ENCODE measurements around the gene TAF3. TPM values are rescaled to one million over a fixed set of nuclear protein-coding genes. Genes with fewer than 3 reads are reported as not detected.

TAF3 gene
- total RNA-seq, 1 experiment from 2014 or later, result 5.5 TPM

DNA sequence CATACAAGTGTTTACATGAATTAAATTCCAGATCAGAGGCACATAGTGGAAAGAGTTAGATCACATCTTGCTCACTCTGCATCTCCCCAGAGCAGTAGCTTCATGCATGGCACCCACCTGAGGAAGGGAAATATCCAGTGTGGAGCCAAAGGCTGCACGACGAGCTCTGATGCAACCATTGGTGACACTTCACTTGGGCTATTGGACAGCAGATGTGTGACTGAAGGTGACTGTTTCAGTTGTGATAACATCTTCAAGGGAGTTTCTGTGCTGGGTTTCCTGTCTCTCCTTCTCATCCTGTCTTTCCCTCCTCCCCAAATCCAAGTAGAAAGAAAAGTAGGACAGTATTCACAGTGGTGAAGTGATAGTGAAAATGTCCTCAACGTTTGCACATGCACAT, 115.0 kb downstream of the TAF3 start:
- no peaks in the 10 kb centered on the region for H3K36me3 ChIP-seq (ENCODE audit: control insufficient read depth, insufficient read depth, low read length)
- H3K4me3 ChIP-seq (ENCODE audit: low read depth in 2 of 2, low read length in 2 of 2), result no peak overlapping the region
- BruUV-seq (replicated peaks), result no TSS peak
- no peaks in the 10 kb centered on the region for H3K9me3 ChIP-seq (ENCODE audit: control insufficient read depth, insufficient read depth, low read depth, low read length)
- intact Hi-C loops (cut with micrococcal nuclease; ENCODE audit: unreplicated experiment) (no loop called here), in situ Hi-C loops (cut with HindIII; ENCODE audit: low pct_unique_long_range_greater_than_20kb, low sequenced_read_pairs) (no loop called here)
- H3K4me1 ChIP-seq (ENCODE audit: control insufficient read depth, insufficient read depth, low read length), result no peaks in the 10 kb centered on the region
- no peak overlapping the region for H3K27ac ChIP-seq (ENCODE audit: low read length)
- ATAC-seq (no peak), DNase-seq (ENCODE audit: low read depth, low spot score) (no peak)
- no peaks in the 10 kb centered on the region for H3K27me3 ChIP-seq (ENCODE audit: control insufficient read depth, insufficient read depth, low read length)
- CTCF ChIA-PET, result no interaction called here
- POLR2A ChIA-PET, result no interaction called here
- TF ChIP-seq, protein P1, sequence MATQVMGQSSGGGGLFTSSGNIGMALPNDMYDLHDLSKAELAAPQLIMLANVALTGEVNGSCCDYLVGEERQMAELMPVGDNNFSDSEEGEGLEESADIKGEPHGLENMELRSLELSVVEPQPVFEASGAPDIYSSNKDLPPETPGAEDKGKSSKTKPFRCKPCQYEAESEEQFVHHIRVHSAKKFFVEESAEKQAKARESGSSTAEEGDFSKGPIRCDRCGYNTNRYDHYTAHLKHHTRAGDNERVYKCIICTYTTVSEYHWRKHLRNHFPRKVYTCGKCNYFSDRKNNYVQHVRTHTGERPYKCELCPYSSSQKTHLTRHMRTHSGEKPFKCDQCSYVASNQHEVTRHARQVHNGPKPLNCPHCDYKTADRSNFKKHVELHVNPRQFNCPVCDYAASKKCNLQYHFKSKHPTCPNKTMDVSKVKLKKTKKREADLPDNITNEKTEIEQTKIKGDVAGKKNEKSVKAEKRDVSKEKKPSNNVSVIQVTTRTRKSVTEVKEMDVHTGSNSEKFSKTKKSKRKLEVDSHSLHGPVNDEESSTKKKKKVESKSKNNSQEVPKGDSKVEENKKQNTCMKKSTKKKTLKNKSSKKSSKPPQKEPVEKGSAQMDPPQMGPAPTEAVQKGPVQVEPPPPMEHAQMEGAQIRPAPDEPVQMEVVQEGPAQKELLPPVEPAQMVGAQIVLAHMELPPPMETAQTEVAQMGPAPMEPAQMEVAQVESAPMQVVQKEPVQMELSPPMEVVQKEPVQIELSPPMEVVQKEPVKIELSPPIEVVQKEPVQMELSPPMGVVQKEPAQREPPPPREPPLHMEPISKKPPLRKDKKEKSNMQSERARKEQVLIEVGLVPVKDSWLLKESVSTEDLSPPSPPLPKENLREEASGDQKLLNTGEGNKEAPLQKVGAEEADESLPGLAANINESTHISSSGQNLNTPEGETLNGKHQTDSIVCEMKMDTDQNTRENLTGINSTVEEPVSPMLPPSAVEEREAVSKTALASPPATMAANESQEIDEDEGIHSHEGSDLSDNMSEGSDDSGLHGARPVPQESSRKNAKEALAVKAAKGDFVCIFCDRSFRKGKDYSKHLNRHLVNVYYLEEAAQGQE (IDR thresholded peaks at IDR 0.05; ENCODE audit: insufficient read depth in 1 of 2, low read depth in 2 of 2, low read length in 1 of 2), result no peak
- TF ChIP-seq SIN3A (IDR thresholded peaks at IDR 0.05; ENCODE audit: borderline replicate concordance, insufficient read depth, low read depth, low read length) (no peak), TCF7L2 (IDR thresholded peaks at IDR 0.05; ENCODE audit: low read depth, low read length) (no peak), POLR2AphosphoS5 (IDR thresholded peaks at IDR 0.05; ENCODE audit: low read depth, low read length) (no peak)
- TF ChIP-seq, protein P2, sequence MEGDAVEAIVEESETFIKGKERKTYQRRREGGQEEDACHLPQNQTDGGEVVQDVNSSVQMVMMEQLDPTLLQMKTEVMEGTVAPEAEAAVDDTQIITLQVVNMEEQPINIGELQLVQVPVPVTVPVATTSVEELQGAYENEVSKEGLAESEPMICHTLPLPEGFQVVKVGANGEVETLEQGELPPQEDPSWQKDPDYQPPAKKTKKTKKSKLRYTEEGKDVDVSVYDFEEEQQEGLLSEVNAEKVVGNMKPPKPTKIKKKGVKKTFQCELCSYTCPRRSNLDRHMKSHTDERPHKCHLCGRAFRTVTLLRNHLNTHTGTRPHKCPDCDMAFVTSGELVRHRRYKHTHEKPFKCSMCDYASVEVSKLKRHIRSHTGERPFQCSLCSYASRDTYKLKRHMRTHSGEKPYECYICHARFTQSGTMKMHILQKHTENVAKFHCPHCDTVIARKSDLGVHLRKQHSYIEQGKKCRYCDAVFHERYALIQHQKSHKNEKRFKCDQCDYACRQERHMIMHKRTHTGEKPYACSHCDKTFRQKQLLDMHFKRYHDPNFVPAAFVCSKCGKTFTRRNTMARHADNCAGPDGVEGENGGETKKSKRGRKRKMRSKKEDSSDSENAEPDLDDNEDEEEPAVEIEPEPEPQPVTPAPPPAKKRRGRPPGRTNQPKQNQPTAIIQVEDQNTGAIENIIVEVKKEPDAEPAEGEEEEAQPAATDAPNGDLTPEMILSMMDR (IDR thresholded peaks at IDR 0.05), result no peak

DNA sequence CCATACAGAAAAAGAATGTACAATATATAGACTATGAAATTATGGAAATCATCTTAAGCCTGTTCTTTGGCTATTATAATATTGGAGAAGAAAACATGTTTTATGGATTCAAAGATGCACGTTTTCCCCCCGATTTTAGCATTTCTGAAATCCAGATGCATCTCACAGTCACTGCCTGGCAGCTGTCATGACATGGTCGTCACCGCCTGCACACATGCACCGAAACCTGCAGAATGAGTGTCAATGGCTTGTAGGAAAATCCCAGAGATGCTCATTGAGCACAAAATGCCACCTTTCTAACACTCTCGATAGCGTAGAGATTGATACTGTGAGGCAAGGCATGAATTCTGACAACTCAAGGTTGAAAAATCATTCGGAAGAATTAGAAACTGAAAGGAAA, 115.5 kb downstream of the TAF3 start:
- intact Hi-C loops (cut with micrococcal nuclease; ENCODE audit: unreplicated experiment), result no loop called here
- no TSS peak for BruUV-seq (replicated peaks)
- Histone ChIP-seq H3K9me3 (ENCODE audit: control insufficient read depth, insufficient read depth, low read depth, low read length) (no peaks in the 10 kb centered on the region), H3K4me1 (ENCODE audit: control insufficient read depth, insufficient read depth, low read length) (no peaks in the 10 kb centered on the region), H3K4me3 (ENCODE audit: low read depth in 2 of 2, low read length in 2 of 2) (no peak overlapping the region), H3K27ac (ENCODE audit: low read length) (no peak overlapping the region), H3K36me3 (ENCODE audit: control insufficient read depth, insufficient read depth, low read length) (no peaks in the 10 kb centered on the region), H3K27me3 (ENCODE audit: control insufficient read depth, insufficient read depth, low read length) (no peaks in the 10 kb centered on the region)
- ATAC-seq (no peak), DNase-seq (ENCODE audit: low read depth, low spot score) (no peak)
- TF ChIP-seq SIN3A (IDR thresholded peaks at IDR 0.05; ENCODE audit: borderline replicate concordance, insufficient read depth, low read depth, low read length), result no peak
- no peak for TF ChIP-seq POLR2AphosphoS5 (IDR thresholded peaks at IDR 0.05; ENCODE audit: low read depth, low read length)
- TF ChIP-seq, protein P1 (IDR thresholded peaks at IDR 0.05; ENCODE audit: insufficient read depth in 1 of 2, low read depth in 2 of 2, low read length in 1 of 2), result no peak
- TF ChIP-seq, protein P2 (IDR thresholded peaks at IDR 0.05), result no peak
- TF ChIP-seq TCF7L2 (IDR thresholded peaks at IDR 0.05; ENCODE audit: low read depth, low read length), result no peak
- CTCF ChIA-PET, result no interaction called here
- POLR2A ChIA-PET, result no interaction called here
- in situ Hi-C loops (cut with HindIII; ENCODE audit: low pct_unique_long_range_greater_than_20kb, low sequenced_read_pairs), result no loop called here

Data from Panc1 (cell line).